GM12872 (cell line): ENCODE measurements around the gene IPO11.

Experiments used
- TF ChIP-seq, protein P1 (sequence below): IDR thresholded peaks from 3 replicates; pipeline ENCODE4 v1.5.1; 2011; ENCODE audit warnings: low read depth, mild to moderate bottlenecking, low read length, moderate library complexity; ENCODE audit not compliant: insufficient read depth

Gene IPO11

DNA sequence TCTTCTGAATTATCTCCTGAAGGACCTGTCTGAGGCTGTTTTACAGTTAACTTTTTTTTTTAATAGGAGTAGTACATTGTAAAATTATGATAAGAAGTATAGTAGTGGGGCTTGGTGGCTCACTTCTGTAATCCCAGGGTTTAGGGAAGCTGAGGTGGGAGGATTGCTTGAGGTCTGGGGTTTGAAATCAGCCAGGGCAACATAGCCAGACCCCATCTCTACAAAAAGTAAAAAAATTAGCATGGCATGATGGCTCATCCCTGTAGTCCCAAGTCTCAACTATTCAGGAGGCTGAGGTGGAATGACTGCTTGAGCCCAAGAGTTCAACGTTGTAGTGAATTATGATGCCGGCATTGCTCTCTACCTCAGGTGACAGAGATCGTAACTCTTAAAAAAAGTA is 7.0 kb downstream of the IPO11 start:
- TF ChIP-seq, protein P1, sequence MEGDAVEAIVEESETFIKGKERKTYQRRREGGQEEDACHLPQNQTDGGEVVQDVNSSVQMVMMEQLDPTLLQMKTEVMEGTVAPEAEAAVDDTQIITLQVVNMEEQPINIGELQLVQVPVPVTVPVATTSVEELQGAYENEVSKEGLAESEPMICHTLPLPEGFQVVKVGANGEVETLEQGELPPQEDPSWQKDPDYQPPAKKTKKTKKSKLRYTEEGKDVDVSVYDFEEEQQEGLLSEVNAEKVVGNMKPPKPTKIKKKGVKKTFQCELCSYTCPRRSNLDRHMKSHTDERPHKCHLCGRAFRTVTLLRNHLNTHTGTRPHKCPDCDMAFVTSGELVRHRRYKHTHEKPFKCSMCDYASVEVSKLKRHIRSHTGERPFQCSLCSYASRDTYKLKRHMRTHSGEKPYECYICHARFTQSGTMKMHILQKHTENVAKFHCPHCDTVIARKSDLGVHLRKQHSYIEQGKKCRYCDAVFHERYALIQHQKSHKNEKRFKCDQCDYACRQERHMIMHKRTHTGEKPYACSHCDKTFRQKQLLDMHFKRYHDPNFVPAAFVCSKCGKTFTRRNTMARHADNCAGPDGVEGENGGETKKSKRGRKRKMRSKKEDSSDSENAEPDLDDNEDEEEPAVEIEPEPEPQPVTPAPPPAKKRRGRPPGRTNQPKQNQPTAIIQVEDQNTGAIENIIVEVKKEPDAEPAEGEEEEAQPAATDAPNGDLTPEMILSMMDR: no peak

- TF ChIP-seq, protein P1: no peak
These were observed 8.9 kb downstream of the IPO11 start for GRCh38 chr5:62421414-62421813.

- TF ChIP-seq, protein P1: no peak
These were observed 12.2 kb downstream of the IPO11 start for GRCh38 chr5:62424763-62425162.

DNA sequence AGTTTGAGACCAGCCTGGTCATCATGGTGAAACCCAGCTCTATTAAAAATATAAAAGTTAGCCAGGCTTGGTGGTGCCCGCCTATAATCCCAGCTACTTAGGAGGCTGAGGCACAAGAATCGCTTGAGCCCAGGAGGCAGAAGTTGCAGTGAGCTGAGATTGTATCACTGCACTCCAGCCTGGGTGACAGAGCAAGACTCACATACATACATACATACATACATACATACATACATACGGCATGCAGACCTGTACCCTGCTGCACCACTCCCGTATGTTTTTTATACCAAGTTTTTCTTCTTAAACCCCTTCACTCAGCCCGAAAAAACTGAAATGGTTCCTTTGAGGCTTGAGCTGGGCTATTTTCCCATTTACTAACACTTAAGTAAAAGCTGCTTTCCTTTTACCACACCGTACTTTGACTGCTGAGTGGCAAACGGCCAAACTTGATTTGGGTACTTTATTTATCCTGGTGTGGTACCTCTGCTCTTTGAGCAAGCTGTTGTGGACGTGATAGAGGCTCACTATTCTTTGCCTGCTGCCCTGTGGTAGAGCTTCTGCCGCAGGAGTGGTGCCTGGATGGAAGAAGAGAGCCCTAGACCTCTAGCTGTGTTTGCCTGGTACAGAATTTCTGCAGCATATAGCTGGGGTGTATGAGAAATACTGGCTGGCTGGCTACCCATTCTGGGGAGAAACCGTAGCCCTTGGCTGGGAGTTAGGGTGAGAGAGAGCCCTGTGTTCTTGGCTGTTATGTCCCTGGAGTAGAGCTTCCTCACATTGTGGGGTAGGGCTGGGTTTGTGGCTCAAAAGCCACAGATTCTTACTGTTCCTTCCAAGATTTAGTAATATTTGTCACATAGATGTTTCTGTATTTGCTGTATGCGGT is 19.4 kb downstream of the IPO11 start:
- TF ChIP-seq, protein P1: no peak

DNA sequence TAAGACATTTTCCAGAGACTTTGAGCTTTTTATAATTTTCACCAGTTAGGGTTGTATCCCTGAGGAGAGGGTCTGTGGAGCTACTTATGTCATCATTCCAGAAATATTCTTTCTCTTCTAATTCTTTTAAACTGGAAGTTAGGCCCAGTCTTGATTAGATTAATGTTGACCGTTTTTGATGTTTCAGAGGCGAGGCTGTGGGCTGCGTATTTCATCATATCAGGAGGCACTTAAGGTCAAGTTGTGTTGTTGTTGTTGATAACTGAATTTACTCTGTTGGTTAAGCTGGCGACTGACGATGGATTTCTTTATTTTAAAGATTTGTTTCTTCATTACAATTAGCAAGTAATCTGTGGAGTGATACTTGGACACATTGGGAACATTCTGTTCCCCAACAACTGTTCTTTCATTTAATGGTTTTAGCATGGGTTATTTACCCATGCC is 20.1 kb downstream of the IPO11 start:
- TF ChIP-seq, protein P1: no peak

GRCh38 chr5:62448528-62448927 is 36.0 kb downstream of the IPO11 start:
- TF ChIP-seq, protein P1: no peak

DNA sequence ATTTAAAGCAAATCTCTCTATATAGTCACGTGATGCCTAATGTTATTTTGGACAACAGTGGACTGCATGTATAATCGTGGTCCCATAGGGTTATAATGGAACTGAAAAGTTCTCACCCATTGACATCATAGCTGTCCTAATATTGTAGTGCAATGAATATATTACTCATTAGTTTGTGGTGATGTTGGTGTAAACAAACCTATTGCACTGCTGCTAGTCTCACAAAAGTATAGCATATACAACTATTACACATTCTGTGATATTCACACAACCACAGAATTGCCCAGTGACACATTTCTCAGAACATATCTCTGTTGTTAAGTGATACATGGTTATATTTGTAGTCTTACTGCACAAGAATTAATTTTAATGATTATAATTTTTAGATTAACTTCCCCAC is 37.7 kb downstream of the IPO11 start:
- TF ChIP-seq, protein P1: no peak
